Body of pancreas (tissue), 4 donors: Measurements from ENCODE around the gene MSH4. TPM values are rescaled to one million over a fixed set of nuclear protein-coding genes. Genes with fewer than 3 reads are reported as not detected.

Experiments used
- ATAC-seq: fragments of 150-250 bp; one replicate; pipeline ENCODE4 v1.9.1; 2016
- DNase-seq, 4 donors: peaks; one replicate each; pipeline ENCODE4 v3.0.0-alpha.2; 2019
- H3K27ac ChIP-seq, 4 donors: fragments of 200-600 bp; sonication (generic); 1 replicate in 3 of 4; 2 replicates in 1 of 4; pipeline versions ENCODE4 v1.5.1 to v1.6.1; 2016 to 2019; ENCODE audit warnings: mild to moderate bottlenecking in 1 of 4, mixed read lengths in 1 of 4, moderate library complexity in 1 of 4
- H3K27me3 ChIP-seq, 2 donors: fragments of 200-600 bp; sonication (generic); one replicate each; pipeline ENCODE4 v1.6.0; 2016; ENCODE audit warnings: mild to moderate bottlenecking in 1 of 2
- H3K36me3 ChIP-seq, 2 donors: fragments of 200-600 bp; sonication (generic); replicated peaks in 1 of 2; 2 replicates each; pipeline ENCODE4 v1.5.1; 2016; ENCODE audit warnings: low read depth in 2 of 2; ENCODE audit not compliant: insufficient read depth in 1 of 2
- H3K4me1 ChIP-seq: fragments of 200-600 bp; sonication (generic); one replicate; pipeline ENCODE4 v1.6.0; 2016
- H3K4me3 ChIP-seq, 2 donors: fragments of 200-600 bp; sonication (generic); 1 replicate in 1 of 2; 2 replicates in 1 of 2; pipeline ENCODE4 v1.5.1; 2016 to 2019
- H3K9me3 ChIP-seq, 3 donors: fragments of 200-600 bp; sonication (generic); 1 replicate in 2 of 3; 2 replicates in 1 of 3; pipeline ENCODE4 v1.5.1; 2016
- POLR2A ChIP-seq, 3 donors: fragments of 450-650 bp; IDR thresholded peaks; one replicate each; pipeline ENCODE4 v1.6.1; 2016; ENCODE audit warnings: antibody characterized with exemption in 3 of 3, mild to moderate bottlenecking in 2 of 3
- WGBS, 2 donors: methylation state at CpG; one replicate each; pipeline ENCODE4 v1.1.5; 2017; 5-methylcytosine and 5-hydroxymethylcytosine counted together
- intact Hi-C: fragments of 100-400 bp; cut with DNase I; formaldehyde crosslinking; loops from one replicate; pipeline ENCODE4 v1.15.1; 2023
- total RNA-seq, 2 donors: library from RNA; depleted of rRNA; stranded (reverse); fragments of >200 nt; gene quantifications; one replicate each; pipeline ENCODE4 v1.1.0, GENCODE V29; 2016
- TF ChIP-seq, protein P1 (sequence below), 7 experiments: fragments of 450-650 bp in 4 of 7; fragments of 200-600 bp in 3 of 7; sonication (generic) in 3 of 7; IDR thresholded peaks; one replicate each; pipeline ENCODE4 v1.5.1; 2016 to 2019; ENCODE audit warnings: antibody characterized with exemption in 7 of 7

MSH4 gene
- total RNA-seq, 2 donors from 2014 or later, result not detected

DNA sequence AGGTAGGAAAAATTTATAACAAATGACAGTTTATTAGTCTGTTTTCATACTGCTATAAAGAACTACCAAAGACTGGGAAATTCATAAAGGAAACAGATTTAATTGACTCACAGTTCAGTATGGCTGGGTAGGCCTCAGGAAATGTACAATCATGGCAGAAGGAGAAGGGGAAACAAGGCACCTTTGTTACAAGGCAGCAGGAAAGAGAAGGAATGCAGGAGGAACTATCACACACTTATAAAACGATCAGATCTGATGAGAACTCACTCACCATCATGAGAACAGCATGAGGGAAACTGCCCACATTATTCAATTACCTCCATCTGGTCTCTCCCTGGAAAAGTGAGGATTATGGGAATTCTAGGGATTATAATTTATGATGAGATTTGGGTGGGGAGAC, 74.3 kb downstream of the MSH4 start:
- Histone ChIP-seq H3K27ac (no peak overlapping the region), H3K4me3 (no peak overlapping the region), H3K27me3 (no peaks in the 10 kb centered on the region), H3K9me3 (no peaks in the 10 kb centered on the region), H3K36me3 (no peaks in the 10 kb centered on the region), H3K4me1 (no peaks in the 10 kb centered on the region)
- TF ChIP-seq, protein P1, sequence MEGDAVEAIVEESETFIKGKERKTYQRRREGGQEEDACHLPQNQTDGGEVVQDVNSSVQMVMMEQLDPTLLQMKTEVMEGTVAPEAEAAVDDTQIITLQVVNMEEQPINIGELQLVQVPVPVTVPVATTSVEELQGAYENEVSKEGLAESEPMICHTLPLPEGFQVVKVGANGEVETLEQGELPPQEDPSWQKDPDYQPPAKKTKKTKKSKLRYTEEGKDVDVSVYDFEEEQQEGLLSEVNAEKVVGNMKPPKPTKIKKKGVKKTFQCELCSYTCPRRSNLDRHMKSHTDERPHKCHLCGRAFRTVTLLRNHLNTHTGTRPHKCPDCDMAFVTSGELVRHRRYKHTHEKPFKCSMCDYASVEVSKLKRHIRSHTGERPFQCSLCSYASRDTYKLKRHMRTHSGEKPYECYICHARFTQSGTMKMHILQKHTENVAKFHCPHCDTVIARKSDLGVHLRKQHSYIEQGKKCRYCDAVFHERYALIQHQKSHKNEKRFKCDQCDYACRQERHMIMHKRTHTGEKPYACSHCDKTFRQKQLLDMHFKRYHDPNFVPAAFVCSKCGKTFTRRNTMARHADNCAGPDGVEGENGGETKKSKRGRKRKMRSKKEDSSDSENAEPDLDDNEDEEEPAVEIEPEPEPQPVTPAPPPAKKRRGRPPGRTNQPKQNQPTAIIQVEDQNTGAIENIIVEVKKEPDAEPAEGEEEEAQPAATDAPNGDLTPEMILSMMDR (IDR thresholded peaks at IDR 0.05), result no peak
- no peak for TF ChIP-seq POLR2A (IDR thresholded peaks at IDR 0.05)
- no peak for DNase-seq
- no peak for ATAC-seq
- intact Hi-C loops, result no loop called here
- 33 to 37% methylated on average over 1 of the region's 1 CpG for WGBS, 2 donors

DNA sequence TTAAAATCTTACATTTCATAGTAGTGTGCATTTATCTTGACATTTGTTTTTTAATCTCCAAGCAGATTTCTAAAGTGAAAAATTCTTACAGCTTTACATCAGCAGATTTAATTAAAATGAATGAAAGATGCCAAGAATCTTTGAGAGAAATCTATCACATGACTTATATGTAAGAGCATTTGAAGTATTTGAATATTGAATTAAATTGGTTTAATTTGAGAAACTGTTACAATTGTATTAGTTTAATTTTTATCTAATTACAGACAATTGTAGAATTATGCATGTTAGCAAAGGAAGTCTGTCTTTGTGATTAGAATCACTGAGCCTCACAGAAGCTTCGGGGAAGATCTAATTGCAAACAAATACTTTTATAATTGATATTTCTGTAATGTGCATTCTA, 83.3 kb downstream of the MSH4 start:
- intact Hi-C loops, result no loop called here

DNA sequence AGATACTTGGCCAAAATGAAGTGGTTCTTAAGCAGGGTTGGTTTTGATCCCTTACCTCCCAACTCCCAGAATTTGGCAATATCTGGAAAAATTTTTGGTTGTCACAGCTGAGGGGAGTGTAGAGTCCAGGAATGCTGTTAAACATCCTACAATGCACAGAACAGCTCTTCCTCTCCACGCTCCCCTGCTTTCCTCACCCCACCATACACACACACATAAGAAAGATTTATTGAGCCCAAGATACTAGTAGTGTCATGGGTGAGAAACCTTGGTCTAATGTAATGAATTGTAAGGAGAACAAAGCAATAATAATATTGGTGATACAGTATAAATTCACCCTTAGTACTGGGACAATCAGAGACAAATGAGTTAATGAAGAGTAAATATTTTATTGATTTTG, 87.8 kb downstream of the MSH4 start:
- Histone ChIP-seq H3K9me3 (no peaks in the 10 kb centered on the region), H3K27me3 (no peaks in the 10 kb centered on the region), H3K36me3 (no peaks in the 10 kb centered on the region), H3K4me1 (no peaks in the 10 kb centered on the region), H3K27ac (no peak overlapping the region), H3K4me3 (no peak overlapping the region)
- no peak for ATAC-seq
- 80 to 94% methylated on average over 1 of the region's 1 CpG for WGBS, 2 donors
- no peak for DNase-seq
- TF ChIP-seq, protein P1 (IDR thresholded peaks at IDR 0.05), result no peak
- no peak for TF ChIP-seq POLR2A (IDR thresholded peaks at IDR 0.05)
- intact Hi-C loops, result no loop called here

More for the DNA sequence above, 83.3 kb downstream of the MSH4 start:
- H3K9me3 ChIP-seq, result peaks cover 0 to 3% (median 0%) of the 10 kb centered on the region in 3 donors
- no peaks in the 10 kb centered on the region for H3K4me1 ChIP-seq
- 55 to 63% methylated on average over 1 of the region's 1 CpG for WGBS, 2 donors
- H3K36me3 ChIP-seq, result no peaks in the 10 kb centered on the region
- H3K4me3 ChIP-seq, result no peak overlapping the region
- TF ChIP-seq, protein P1 (IDR thresholded peaks at IDR 0.05), result no peak
- TF ChIP-seq POLR2A (IDR thresholded peaks at IDR 0.05), result no peak
- H3K27ac ChIP-seq, result no peak overlapping the region
- no peaks in the 10 kb centered on the region for H3K27me3 ChIP-seq
- DNase-seq (no peak), ATAC-seq (no peak)

DNA sequence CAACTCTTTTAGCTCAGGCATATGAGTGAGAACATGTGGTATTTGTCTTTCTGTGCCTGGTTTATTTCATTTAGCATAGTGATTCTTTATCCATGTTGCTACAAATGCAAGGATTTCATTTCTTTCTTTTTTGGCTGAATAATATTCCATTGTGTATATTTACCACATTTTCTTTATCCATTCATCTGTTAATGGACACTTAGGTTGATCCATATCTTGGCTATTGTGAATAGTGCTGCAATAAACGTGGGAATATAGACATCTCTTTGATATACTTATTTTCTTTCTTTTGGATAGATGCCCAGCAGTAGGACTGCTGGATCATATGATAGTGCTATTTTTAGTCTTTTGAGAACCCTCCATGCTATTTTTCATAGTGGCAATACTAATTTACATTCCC, 104.7 kb downstream of the MSH4 start:
- H3K27me3 ChIP-seq, result no peaks in the 10 kb centered on the region
- no peak for TF ChIP-seq POLR2A (IDR thresholded peaks at IDR 0.05)
- TF ChIP-seq, protein P1 (IDR thresholded peaks at IDR 0.05), result no peak
- no peaks in the 10 kb centered on the region for H3K4me1 ChIP-seq
- H3K9me3 ChIP-seq, result no peaks in the 10 kb centered on the region
- H3K4me3 ChIP-seq, result no peak overlapping the region
- WGBS, 2 donors, result 18 to 19% methylated on average over 1 of the region's 1 CpG
- ATAC-seq, result no peak
- intact Hi-C loops, result no loop called here
- H3K36me3 ChIP-seq, result no peaks in the 10 kb centered on the region
- no peak for DNase-seq
- no peak overlapping the region for H3K27ac ChIP-seq

DNA sequence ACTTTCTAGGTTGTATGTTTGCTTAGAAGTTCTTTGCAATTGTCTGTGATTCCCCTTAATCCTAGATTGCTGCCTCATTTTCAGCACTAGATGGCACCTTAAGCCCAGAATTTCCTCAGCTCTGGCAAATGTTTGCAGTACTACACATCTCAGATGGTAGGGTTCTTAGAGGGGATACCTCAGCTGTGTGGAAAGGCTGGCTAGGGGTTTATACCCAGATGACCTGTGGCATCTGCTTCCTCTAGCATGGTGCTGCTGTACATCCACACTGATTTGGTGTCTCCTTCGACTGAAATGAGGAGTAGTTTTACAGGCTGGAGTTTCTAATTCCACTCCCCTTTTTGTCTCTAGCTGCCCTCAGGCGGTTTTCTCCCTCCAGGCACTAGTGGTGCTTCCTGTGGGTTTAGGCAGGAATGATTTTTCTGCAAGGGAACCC, 112.1 kb downstream of the MSH4 start:
- ATAC-seq (no peak), DNase-seq (no peak)
- Histone ChIP-seq H3K36me3 (no peaks in the 10 kb centered on the region), H3K4me3 (no peak overlapping the region), H3K27me3 (no peaks in the 10 kb centered on the region), H3K4me1 (no peaks in the 10 kb centered on the region), H3K27ac (no peak overlapping the region), H3K9me3 (no peaks in the 10 kb centered on the region)
- intact Hi-C loops, result no loop called here
- WGBS, 2 donors, result 19 to 26% methylated on average over 2 of the region's 2 CpGs
- TF ChIP-seq POLR2A (IDR thresholded peaks at IDR 0.05), result no peak
- TF ChIP-seq, protein P1 (IDR thresholded peaks at IDR 0.05), result no peak
